Dendritic cell treated with granulocyte-macrophage colony-stimulating factor and Interleukin-4, amounts not matched to agents 40 ng/mL and 50 ng/mL, for 4 days (primary cell): ENCODE measurements around the gene CALHM1.

Source experiments
- H3K27ac Mint-ChIP-seq: one replicate; pipeline ENCODE4 v1.8.0; 2022; ENCODE audit warnings: mild to moderate bottlenecking, mixed read lengths
- H3K27me3 Mint-ChIP-seq: one replicate; pipeline ENCODE4 v1.8.0; 2022; ENCODE audit warnings: mild to moderate bottlenecking, mixed read lengths
- H3K36me3 Mint-ChIP-seq: one replicate; pipeline ENCODE4 v1.8.0; 2022; ENCODE audit warnings: low read depth, mixed read lengths
- H3K4me1 Mint-ChIP-seq: one replicate; pipeline ENCODE4 v1.8.0; 2022; ENCODE audit warnings: low read depth, mixed read lengths
- H3K4me3 Mint-ChIP-seq: one replicate; pipeline ENCODE4 v1.8.0; 2022; ENCODE audit warnings: mild to moderate bottlenecking, moderate library complexity, mixed read lengths
- H3K9me3 Mint-ChIP-seq: one replicate; pipeline ENCODE4 v1.8.0; 2022; ENCODE audit warnings: mixed read lengths
- intact Hi-C: fragments of 100-400 bp; cut with micrococcal nuclease; formaldehyde crosslinking; loops from one replicate; pipeline ENCODE4 v1.15.0; 2022

The CALHM1 gene

GRCh38 chr10:103416436-103417147 lies 42.1 kb downstream of the CALHM1 start:
- Mint-ChIP-seq H3K4me3 (no peak overlapping the region), H3K4me1 (no peaks in the 10 kb centered on the region), H3K9me3 (no peaks in the 10 kb centered on the region), H3K27ac (no peak overlapping the region), H3K36me3 (peaks cover 100% of the 10 kb centered on the region), H3K27me3 (no peaks in the 10 kb centered on the region)
- intact Hi-C loops: loop anchor here (1.0 kb wide), 1 partner anchor 69 kb away; no protein-coding TSS in a partner anchor

GRCh38 chr10:103415581-103415980 lies 43.1 kb downstream of the CALHM1 start:
- Mint-ChIP-seq H3K4me3 (no peak overlapping the region), H3K9me3 (no peaks in the 10 kb centered on the region), H3K4me1 (no peaks in the 10 kb centered on the region), H3K36me3 (peaks cover 95% of the 10 kb centered on the region), H3K27me3 (no peaks in the 10 kb centered on the region), H3K27ac (no peak overlapping the region)
- intact Hi-C loops: no loop called here

- no peak overlapping the region for H3K27ac Mint-ChIP-seq
- no peaks in the 10 kb centered on the region for H3K9me3 Mint-ChIP-seq
- intact Hi-C loops: no loop called here
- peaks cover 95% of the 10 kb centered on the region for H3K36me3 Mint-ChIP-seq
- H3K27me3 Mint-ChIP-seq: no peaks in the 10 kb centered on the region
- no peaks in the 10 kb centered on the region for H3K4me1 Mint-ChIP-seq
- no peak overlapping the region for H3K4me3 Mint-ChIP-seq
These were observed 45.1 kb downstream of the CALHM1 start for GRCh38 chr10:103413564-103413963.
